Measurements from ENCODE around the gene PURA. TPM values are rescaled to one million over a fixed set of nuclear protein-coding genes. Genes with fewer than 3 reads are reported as not detected.

Gene PURA
- total RNA-seq, 2 donors from 2014 or later = 19.5 to 20.0 TPM

- no peak for ATAC-seq
- DNase-seq = no peak
- intact Hi-C loops (cut with DNase I, micrococcal nuclease) = no loop called here
These were observed 17.2 kb downstream of the PURA start for GRCh38 chr5:140130949-140131733.

GRCh38 chr5:140131967-140132409, 18.1 kb downstream of the PURA start:
- intact Hi-C loops (cut with DNase I, micrococcal nuclease) = no loop called here
- ATAC-seq = no peak
- no peak for DNase-seq

GRCh38 chr5:140133514-140134167, 19.7 kb downstream of the PURA start:
- intact Hi-C loops (cut with DNase I, micrococcal nuclease) = no loop called here
- DNase-seq = no peak
- ATAC-seq = no peak

GRCh38 chr5:140134277-140134935, 20.5 kb downstream of the PURA start:
- DNase-seq = no peak
- intact Hi-C loops (cut with DNase I, micrococcal nuclease) = no loop called here

GRCh38 chr5:140135127-140135526, 21.2 kb downstream of the PURA start:
- intact Hi-C loops (cut with DNase I, micrococcal nuclease) = no loop called here
- ATAC-seq (no peak), DNase-seq (no peak)

More at GRCh38 chr5:140134277-140134935, 20.5 kb downstream of the PURA start:
- ATAC-seq = no peak

- intact Hi-C loops (cut with DNase I, micrococcal nuclease) = no loop called here
- ATAC-seq (no peak), DNase-seq (no peak)
These were observed 22.7 kb downstream of the PURA start for GRCh38 chr5:140136624-140137023.

- intact Hi-C loops (cut with DNase I, micrococcal nuclease) = loop anchor here (5.0 to 10.0 kb wide), 2 partner anchors 66 to 68 kb away; no protein-coding TSS in a partner anchor
- no peak for DNase-seq
- no peak for ATAC-seq
These were observed 26.5 kb downstream of the PURA start for GRCh38 chr5:140140435-140140834.

GRCh38 chr5:140141241-140141640, 27.3 kb downstream of the PURA start:
- ATAC-seq = no peak
- no peak for DNase-seq
- intact Hi-C loops (cut with DNase I, micrococcal nuclease) = loop anchor here (5.0 to 10.0 kb wide), 2 partner anchors 66 to 69 kb away; no protein-coding TSS in a partner anchor

GRCh38 chr5:140142246-140142645, 28.3 kb downstream of the PURA start:
- intact Hi-C loops (cut with DNase I, micrococcal nuclease) = loop anchor here (5.0 to 10.0 kb wide), 2 partner anchors 67 to 70 kb away; no protein-coding TSS in a partner anchor
- ATAC-seq (no peak), DNase-seq (no peak)

GRCh38 chr5:140142856-140143255, 28.9 kb downstream of the PURA start:
- DNase-seq = no peak
- intact Hi-C loops (cut with DNase I, micrococcal nuclease) = loop anchor here (5.0 to 10.0 kb wide), 2 partner anchors 68 to 71 kb away; no protein-coding TSS in a partner anchor
- ATAC-seq = no peak

- no peak for ATAC-seq
- intact Hi-C loops (cut with DNase I, micrococcal nuclease) = loop anchor here (5.0 to 10.0 kb wide), 2 partner anchors 69 to 71 kb away; no protein-coding TSS in a partner anchor
- DNase-seq = no peak
These were observed 29.8 kb downstream of the PURA start for GRCh38 chr5:140143521-140144258.

GRCh38 chr5:140145256-140145655, 31.3 kb downstream of the PURA start:
- no peak for DNase-seq
- no peak for ATAC-seq
- intact Hi-C loops (cut with DNase I, micrococcal nuclease) = loop anchor here in 1 of 2 donors (10.0 kb wide), 1 partner anchor 70 kb away; no protein-coding TSS in a partner anchor

GRCh38 chr5:140145818-140146522, 32.1 kb downstream of the PURA start:
- DNase-seq (peak; percentile 54 to 79), ATAC-seq (peak; percentile 96)
- intact Hi-C loops (cut with DNase I, micrococcal nuclease) = loop anchor here in 1 of 2 donors (10.0 kb wide), 1 partner anchor 71 kb away; no protein-coding TSS in a partner anchor

- intact Hi-C loops (cut with DNase I, micrococcal nuclease) = loop anchor here in 1 of 2 donors (10.0 kb wide), 1 partner anchor 72 kb away; no protein-coding TSS in a partner anchor
- ATAC-seq (no peak), DNase-seq (no peak)
These were observed 32.6 kb downstream of the PURA start for GRCh38 chr5:140146523-140146842.

- no peak for DNase-seq
- ATAC-seq = no peak
- intact Hi-C loops (cut with DNase I, micrococcal nuclease) = loop anchor here in 1 of 2 donors (10.0 kb wide), 1 partner anchor 73 kb away; no protein-coding TSS in a partner anchor
These were observed 33.6 kb downstream of the PURA start for GRCh38 chr5:140147460-140147859.

GRCh38 chr5:140148508-140148907, 34.6 kb downstream of the PURA start:
- DNase-seq (no peak), ATAC-seq (no peak)
- intact Hi-C loops (cut with DNase I, micrococcal nuclease) = loop anchor here in 1 of 2 donors (10.0 kb wide), 1 partner anchor 74 kb away; no protein-coding TSS in a partner anchor

GRCh38 chr5:140150201-140150600, 36.3 kb downstream of the PURA start:
- intact Hi-C loops (cut with DNase I, micrococcal nuclease) = no loop called here
- DNase-seq = no peak
- no peak for ATAC-seq

Data from left colon (tissue), 2 donors.